IMR-90 (cell line): ENCODE data around the gene KCNH2. TPM values are rescaled to one million over a fixed set of nuclear protein-coding genes. Genes with fewer than 3 reads are reported as not detected.

ENCODE experiments used
- ATAC-seq: fragments of 200-7000 bp; cut with Tn5 transposase; 2 replicates; pipeline ENCODE4 v1.9.1; 2020; ENCODE audit warnings: low read depth, mild to moderate bottlenecking, moderate library complexity
- BruUV-seq: library from RNA; stranded (reverse); fragments of 400-500 nt; replicated peaks from 2 replicates; lab custom pipeline; 2021; lab: Mats Ljungman, UMichigan
- CTCF ChIA-PET: fragments of 300-600 bp; formaldehyde crosslinking; extraction: SDS; loops from one replicate; lab custom pipeline; 2021; ENCODE audit warnings: antibody characterized with exemption; lab: Yijun Ruan, JAX
- POLR2A ChIA-PET: fragments of 300-600 bp; sonication (Branson Sonifier 250); formaldehyde crosslinking; loops from one replicate; lab custom pipeline; 2022; ENCODE audit warnings: antibody characterized with exemption; ENCODE audit not compliant: unreplicated experiment; lab: Charles Lee
- DNase-seq: peaks from one replicate; pipeline ENCODE4 v3.0.0; 2013
- H2AFZ ChIP-seq: replicated peaks from 2 replicates; pipeline ENCODE3; 2013; ENCODE audit warnings: low read length, mild to moderate bottlenecking; ENCODE audit not compliant: poor library complexity
- H2AK5ac ChIP-seq: 2 replicates; pipeline ENCODE4 v1.6.1; 2013; ENCODE audit warnings: low read depth, low read length, inconsistent platforms
- H2AK9ac ChIP-seq: replicated peaks from 2 replicates; pipeline ENCODE3; 2013; ENCODE audit warnings: mild to moderate bottlenecking, low read depth, low read length, moderate library complexity; ENCODE audit not compliant: poor library complexity
- H2BK120ac ChIP-seq: 2 replicates; pipeline ENCODE4 v1.6.1; 2013; ENCODE audit warnings: low read depth, low read length, inconsistent platforms
- H2BK15ac ChIP-seq: 3 replicates; pipeline ENCODE4 v1.6.1; 2013; ENCODE audit warnings: low read depth, low read length, inconsistent platforms
- H2BK20ac ChIP-seq: 2 replicates; pipeline ENCODE4 v1.6.1; 2013; ENCODE audit warnings: low read depth, mild to moderate bottlenecking, inconsistent platforms, low read length, moderate library complexity
- H2BK5ac ChIP-seq: 2 replicates; pipeline ENCODE4 v1.6.1; 2013; ENCODE audit warnings: mild to moderate bottlenecking, low read depth, low read length, inconsistent platforms; ENCODE audit not compliant: poor library complexity, severe bottlenecking
- H3K14ac ChIP-seq: replicated peaks from 2 replicates; pipeline ENCODE4 v1.6.1; 2013; ENCODE audit warnings: low read depth, low read length, inconsistent platforms
- H3K18ac ChIP-seq: 2 replicates; pipeline ENCODE4 v1.6.1; 2013; ENCODE audit warnings: low read depth, low read length, control low read depth
- H3K23ac ChIP-seq: 2 replicates; pipeline ENCODE4 v1.6.1; 2013; ENCODE audit warnings: low read depth, low read length, inconsistent platforms
- H3K27ac ChIP-seq: 2 replicates; pipeline ENCODE4 v1.5.1; 2013; ENCODE audit warnings: mild to moderate bottlenecking, control low read depth, low read length; ENCODE audit not compliant: insufficient read depth
- H3K27me3 ChIP-seq: 2 replicates; pipeline ENCODE4 v1.6.1; 2013; ENCODE audit warnings: low read length; ENCODE audit not compliant: control insufficient read depth, insufficient read depth
- H3K36me3 ChIP-seq: 2 replicates; pipeline ENCODE4 v1.6.1; 2013; ENCODE audit warnings: low read length, mixed read lengths; ENCODE audit not compliant: control insufficient read depth, insufficient read depth
- H3K4ac ChIP-seq: 2 replicates; pipeline ENCODE4 v1.6.1; 2013; ENCODE audit warnings: low read depth, low read length, inconsistent platforms
- H3K4me1 ChIP-seq: 2 replicates; pipeline ENCODE4 v1.6.1; 2013; ENCODE audit warnings: low read length, mixed read lengths; ENCODE audit not compliant: control insufficient read depth, insufficient read depth
- H3K4me2 ChIP-seq: 2 replicates; pipeline ENCODE4 v1.6.1; 2013; ENCODE audit warnings: low read depth, mild to moderate bottlenecking, control low read depth, low read length, moderate library complexity
- H3K4me3 ChIP-seq: 2 replicates; pipeline ENCODE4 v1.5.1; 2013; ENCODE audit warnings: low read depth, mild to moderate bottlenecking, control low read depth, low read length, moderate library complexity; ENCODE audit not compliant: insufficient read depth
- H3K56ac ChIP-seq: 2 replicates; pipeline ENCODE4 v1.6.1; 2013; ENCODE audit warnings: low read length, inconsistent platforms; ENCODE audit not compliant: insufficient read depth; ENCODE audit errors: extremely low read depth
- H3K79me1 ChIP-seq, 2 experiments: 2 replicates each; pipeline ENCODE4 v1.6.1; 2013; ENCODE audit warnings: low read length in 2 of 2, inconsistent platforms in 1 of 2, low read depth in 1 of 2
- H3K9ac ChIP-seq: 2 replicates; pipeline ENCODE4 v1.6.1; 2013; ENCODE audit warnings: low read depth, low read length, control low read depth
- H3K9me1 ChIP-seq: 2 replicates; pipeline ENCODE4 v1.6.1; 2013; ENCODE audit warnings: low read length, inconsistent platforms; ENCODE audit not compliant: insufficient read depth
- H3K9me3 ChIP-seq: 2 replicates; pipeline ENCODE4 v1.6.1; 2013; ENCODE audit warnings: low read length; ENCODE audit not compliant: control insufficient read depth, insufficient read depth
- H4K20me1 ChIP-seq: 2 replicates; pipeline ENCODE4 v1.6.1; 2013; ENCODE audit warnings: low read length, inconsistent platforms; ENCODE audit not compliant: insufficient read depth
- H4K5ac ChIP-seq: 2 replicates; pipeline ENCODE4 v1.6.1; 2013; ENCODE audit warnings: mild to moderate bottlenecking, low read depth, low read length, control low read depth
- H4K8ac ChIP-seq, 2 experiments: 2 replicates each; pipeline ENCODE4 v1.6.1; 2013; ENCODE audit warnings: low read depth in 2 of 2, low read length in 2 of 2, control low read depth in 1 of 2, inconsistent platforms in 1 of 2
- H4K91ac ChIP-seq: 2 replicates; pipeline ENCODE4 v1.6.1; 2013; ENCODE audit warnings: low read depth, low read length, inconsistent platforms; ENCODE audit not compliant: insufficient read depth
- BHLHE40 ChIP-seq: fragments of 150-350 bp; IDR thresholded peaks from 2 replicates; pipeline ENCODE4 v1.6.1; 2016; ENCODE audit warnings: mild to moderate bottlenecking, low read depth, low read length
- CEBPB ChIP-seq: IDR thresholded peaks from 2 replicates; pipeline ENCODE4 v1.6.1; 2012; ENCODE audit warnings: low read depth, low read length, improper control_type of control experiment
- CHD1 ChIP-seq: IDR thresholded peaks from 2 replicates; pipeline ENCODE4 v1.6.1; 2012; ENCODE audit warnings: low read depth, low read length, improper control_type of control experiment
- CTCF ChIP-seq: conservative IDR thresholded peaks from 2 replicates; pipeline ENCODE4 v1.5.1; 2012; ENCODE audit warnings: mild to moderate bottlenecking, low read depth, low read length, improper control_type of control experiment
- ELK1 ChIP-seq: fragments of 150-350 bp; IDR thresholded peaks from 2 replicates; pipeline ENCODE4 v1.6.1; 2016; ENCODE audit warnings: low read depth, mild to moderate bottlenecking, low read length, moderate library complexity, borderline replicate concordance
- FOS ChIP-seq: fragments of 150-350 bp; IDR thresholded peaks from 2 replicates; pipeline ENCODE4 v1.6.1; 2016; ENCODE audit warnings: low read depth, low read length
- MAFK ChIP-seq: IDR thresholded peaks from 2 replicates; pipeline ENCODE4 v1.6.1; 2012; ENCODE audit warnings: low read depth, low read length, improper control_type of control experiment
- MAZ ChIP-seq: IDR thresholded peaks from 2 replicates; pipeline ENCODE4 v1.6.1; 2012; ENCODE audit warnings: low read depth, mild to moderate bottlenecking, low read length, improper control_type of control experiment, moderate library complexity, borderline replicate concordance
- MXI1 ChIP-seq: IDR thresholded peaks from 2 replicates; pipeline ENCODE4 v1.6.1; 2012; ENCODE audit warnings: low read depth, mild to moderate bottlenecking, low read length, moderate library complexity, borderline replicate concordance
- NFE2L2 ChIP-seq: fragments of 150-350 bp; IDR thresholded peaks from 2 replicates; pipeline ENCODE4 v1.6.1; 2016; ENCODE audit warnings: low read depth, mild to moderate bottlenecking, low read length
- POLR2A ChIP-seq: IDR thresholded peaks from 2 replicates; pipeline ENCODE4 v1.6.1; 2012; ENCODE audit warnings: mild to moderate bottlenecking, low read depth, low read length
- RAD21 ChIP-seq: IDR thresholded peaks from 2 replicates; pipeline ENCODE4 v1.6.1; 2012; ENCODE audit warnings: low read length, improper control_type of control experiment
- RCOR1 ChIP-seq: IDR thresholded peaks from 2 replicates; pipeline ENCODE4 v1.6.1; 2012; ENCODE audit warnings: mild to moderate bottlenecking, low read length, improper control_type of control experiment; ENCODE audit not compliant: insufficient replicate concordance
- RFX5 ChIP-seq: IDR thresholded peaks from 2 replicates; pipeline ENCODE4 v1.8.0; 2012; ENCODE audit warnings: low read depth, mild to moderate bottlenecking, low read length, moderate library complexity
- SMC3 ChIP-seq: fragments of 150-350 bp; IDR thresholded peaks from 2 replicates; pipeline ENCODE4 v1.6.1; 2016; ENCODE audit warnings: low read depth, mild to moderate bottlenecking, antibody characterized with exemption, low read length, moderate library complexity
- USF2 ChIP-seq: fragments of 150-350 bp; IDR thresholded peaks from 2 replicates; pipeline ENCODE4 v1.6.1; 2017; ENCODE audit warnings: mild to moderate bottlenecking, antibody characterized with exemption, low read length, low read depth
- WGBS, 2 experiments: methylation state at CpG; one replicate each; pipeline versions ENCODE4 v1.1.5 to v1.1.7; 2013; ENCODE audit warnings: missing lambda C conversion rate in 2 of 2; ENCODE audit not compliant: insufficient read length in 1 of 2; ENCODE audit errors: extremely low coverage in 2 of 2; 5-methylcytosine and 5-hydroxymethylcytosine counted together
- dilution Hi-C: fragments of 300-500 bp; cut with HindIII; formaldehyde crosslinking; loops from one replicate; pipeline ENCODE4 v1.14.3; 2018; ENCODE audit warnings: low sequenced_read_pairs; ENCODE audit not compliant: unreplicated experiment
- in situ Hi-C: fragments of 300-500 bp; cut with MboI; formaldehyde crosslinking; loops from 3 replicates; pipeline ENCODE4 v1.14.3; 2019; ENCODE audit warnings: low sequenced_read_pairs, inconsistent platforms, mixed read lengths
- intact Hi-C: fragments of 100-400 bp; cut with micrococcal nuclease; formaldehyde crosslinking; loops from 2 replicates; pipeline ENCODE4 v1.10.0; 2022
- polyA plus RNA-seq, 3 experiments: library from polyadenylated mRNA; depleted of rRNA; stranded (reverse); fragments of >200 nt; gene quantifications; 2 replicates each; pipeline ENCODE4 v1.2.3, GENCODE V29; 2012; ENCODE audit warnings: low replicate concordance in 1 of 3
- total RNA-seq: library from RNA; depleted of rRNA; stranded (reverse); fragments of >200 nt; gene quantifications from 2 replicates; pipeline ENCODE4 v1.2.3, GENCODE V29; 2012

The KCNH2 gene
- total and polyA plus RNA-seq, 2 of the 4 experiments (the other 2 are of a cell fraction), result 0.90 to 2.1 TPM

- H4K20me1 ChIP-seq, result no peaks in the 10 kb centered on the region
- H3K4me1 ChIP-seq, result peaks cover 8% of the 10 kb centered on the region; the same call in 1 of the 2 replicates
- no peaks in the 10 kb centered on the region for H3K79me1 ChIP-seq
- H3K9ac ChIP-seq, result no peak overlapping the region
- H2BK20ac ChIP-seq, result no peak overlapping the region
- H3K4ac ChIP-seq, result no peak overlapping the region
- WGBS, 2 experiments, result 88% methylated on average over 5 of the region's 8 CpGs; no CpG with 5 or more reads in 1 of the 2 experiments
- H2AK9ac ChIP-seq, result no peak overlapping the region
- BruUV-seq, result no TSS peak
- H3K27ac ChIP-seq, result no peak overlapping the region
- ChIA-PET POLR2A (interaction anchor here (0.6 kb wide), 1 partner anchor 269 kb away, joined by 17 read pairs; no protein-coding TSS in a partner anchor), CTCF (no interaction called here)
- no peak for ATAC-seq
- no peak overlapping the region for H3K23ac ChIP-seq
- no peak overlapping the region for H3K4me3 ChIP-seq
- in situ Hi-C loops, result no loop called here
- DNase-seq, result no peak
- H3K14ac ChIP-seq, result no peak overlapping the region
- no peaks in the 10 kb centered on the region for H3K9me3 ChIP-seq
- H4K5ac ChIP-seq, result no peak overlapping the region
- intact Hi-C loops, result no loop called here
- H3K9me1 ChIP-seq, result no peaks in the 10 kb centered on the region
- no peaks in the 10 kb centered on the region for H3K36me3 ChIP-seq
- H2BK5ac ChIP-seq, result no peak overlapping the region
- no peak overlapping the region for H2BK120ac ChIP-seq
- H2BK15ac ChIP-seq, result no peak overlapping the region
- no peak overlapping the region for H4K8ac ChIP-seq
- H3K18ac ChIP-seq, result no peak overlapping the region
- no peak overlapping the region for H3K56ac ChIP-seq
- H3K27me3 ChIP-seq, result peaks cover 51% of the 10 kb centered on the region
- H2AK5ac ChIP-seq, result no peak overlapping the region
- H4K91ac ChIP-seq, result no peak overlapping the region
- TF ChIP-seq CTCF (no peak), BHLHE40 (no peak), CHD1 (no peak), ELK1 (no peak), RFX5 (no peak), MAFK (no peak), RCOR1 (no peak), FOS (no peak), MAZ (no peak), MXI1 (no peak), RAD21 (no peak), CEBPB (no peak), SMC3 (no peak), POLR2A (no peak), NFE2L2 (no peak), USF2 (no peak)
- H2AFZ ChIP-seq, result no peak overlapping the region
- no peak overlapping the region for H3K4me2 ChIP-seq
- dilution Hi-C loops, result no loop called here
Measured at GRCh38 chr7:151016505-151016904, 38.4 kb upstream of the KCNH2 start.
